Measurements from ENCODE around the gene MTMR2.
A peak's percentile ranks its signal among the peaks of the same experiment; 100 is the strongest.

The MTMR2 gene

GRCh38 chr11:95892892-95893570, 30.9 kb downstream of the MTMR2 start:
- DNase-seq (ENCODE audit: low read depth), result no peak
- no peak overlapping the region for H3K4me3 ChIP-seq (ENCODE audit: control insufficient read depth, low read depth, low read length)
- no peak for TF ChIP-seq CTCF (conservative IDR thresholded peaks at IDR 0.05; ENCODE audit: control insufficient read depth, insufficient read depth, low read depth, low read length)

- TF ChIP-seq CTCF (conservative IDR thresholded peaks at IDR 0.05; ENCODE audit: control insufficient read depth, insufficient read depth, low read depth, low read length), result no peak
- H3K4me3 ChIP-seq (ENCODE audit: control insufficient read depth, low read depth, low read length), result no peak overlapping the region
- DNase-seq (ENCODE audit: low read depth), result no peak
Observed at GRCh38 chr11:95892492-95892891, 31.4 kb downstream of the MTMR2 start.

- TF ChIP-seq CTCF (conservative IDR thresholded peaks at IDR 0.05; ENCODE audit: control insufficient read depth, insufficient read depth, low read depth, low read length), result no peak
Observed at GRCh38 chr11:95891423-95892170, 32.3 kb downstream of the MTMR2 start.

GRCh38 chr11:95888852-95889251, 35.1 kb downstream of the MTMR2 start:
- no peak for TF ChIP-seq CTCF (conservative IDR thresholded peaks at IDR 0.05; ENCODE audit: control insufficient read depth, insufficient read depth, low read depth, low read length)
- DNase-seq (ENCODE audit: low read depth), result no peak
- no peak overlapping the region for H3K4me3 ChIP-seq (ENCODE audit: control insufficient read depth, low read depth, low read length)

More at GRCh38 chr11:95891423-95892170, 32.3 kb downstream of the MTMR2 start:
- DNase-seq (ENCODE audit: low read depth), result no peak
- H3K4me3 ChIP-seq (ENCODE audit: control insufficient read depth, low read depth, low read length), result no peak overlapping the region

- peak; percentile 35 for DNase-seq (ENCODE audit: low read depth)
- no peak for TF ChIP-seq CTCF (conservative IDR thresholded peaks at IDR 0.05; ENCODE audit: control insufficient read depth, insufficient read depth, low read depth, low read length)
- H3K4me3 ChIP-seq (ENCODE audit: control insufficient read depth, low read depth, low read length), result no peak overlapping the region
Observed at GRCh38 chr11:95888439-95888838, 35.5 kb downstream of the MTMR2 start.

GRCh38 chr11:95886462-95886861, 37.4 kb downstream of the MTMR2 start:
- no peak for TF ChIP-seq CTCF (conservative IDR thresholded peaks at IDR 0.05; ENCODE audit: control insufficient read depth, insufficient read depth, low read depth, low read length)
- H3K4me3 ChIP-seq (ENCODE audit: control insufficient read depth, low read depth, low read length), result no peak overlapping the region
- DNase-seq (ENCODE audit: low read depth), result no peak

Data from fibroblast of mammary gland (primary cell).